ACC112 (cell line): Measurements from ENCODE around the gene ARL8A.
"Not testable (repeated sequence)": the region's sequence is repeated elsewhere in the genome, so short reads cannot be mapped to it uniquely, and the experiment has no call there.

Experiments
- H2AFZ ChIP-seq: fragments of 200-600 bp; sonication (generic); one replicate; pipeline ENCODE4 v1.6.0; 2017; ENCODE audit warnings: antibody characterized with exemption, low read length; ENCODE audit not compliant: unreplicated experiment
- H3K27ac ChIP-seq: fragments of 200-600 bp; sonication (generic); 2 replicates; pipeline ENCODE4 v1.5.1; 2014; ENCODE audit warnings: low read depth, mild to moderate bottlenecking, antibody characterized with exemption, low read length, moderate library complexity
- H3K27me3 ChIP-seq: fragments of 200-600 bp; sonication (generic); 2 replicates; pipeline ENCODE4 v1.6.1; 2014; ENCODE audit warnings: mild to moderate bottlenecking, antibody characterized with exemption, low read length, moderate library complexity, mixed read lengths; ENCODE audit not compliant: insufficient read depth
- H3K36me3 ChIP-seq: fragments of 200-600 bp; sonication (generic); 2 replicates; pipeline ENCODE4 v1.6.1; 2016; ENCODE audit warnings: mild to moderate bottlenecking, antibody characterized with exemption, low read length, moderate library complexity, mixed read lengths; ENCODE audit not compliant: insufficient read depth
- H3K4me1 ChIP-seq: fragments of 200-600 bp; sonication (generic); one replicate; pipeline ENCODE4 v1.6.1; 2016; ENCODE audit warnings: low read length, mixed read lengths; ENCODE audit not compliant: insufficient read depth, unreplicated experiment, control insufficient read depth
- H3K4me3 ChIP-seq: fragments of 200-600 bp; sonication (generic); 2 replicates; pipeline ENCODE4 v1.5.1; 2014; ENCODE audit warnings: mild to moderate bottlenecking, low read depth, low read length
- H3K79me2 ChIP-seq: fragments of 200-600 bp; sonication (generic); one replicate; pipeline ENCODE4 v1.6.0; 2016; ENCODE audit warnings: low read length; ENCODE audit not compliant: control insufficient read depth, unreplicated experiment, insufficient read depth

ARL8A gene

DNA sequence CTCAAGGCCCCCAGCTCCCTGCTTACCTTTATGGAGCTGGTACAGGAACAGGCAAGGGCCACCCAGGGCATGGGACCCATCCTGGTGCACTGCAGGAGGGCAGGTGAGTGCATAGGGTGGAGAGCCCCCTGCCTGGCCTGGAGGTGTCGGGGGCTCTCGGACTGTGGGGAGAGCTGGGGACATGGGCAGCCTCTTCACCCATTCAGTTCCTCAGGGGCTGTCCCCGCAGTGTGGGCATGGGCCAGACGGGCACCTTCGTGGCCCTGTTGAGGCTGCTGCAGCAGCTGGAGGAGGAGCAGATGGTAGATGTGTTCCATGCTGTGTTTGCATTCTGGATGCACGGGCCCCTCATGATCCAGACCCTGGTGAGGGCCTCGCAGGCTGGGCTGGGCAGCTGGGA, 41.8 kb upstream of the ARL8A start:
- H3K27me3 ChIP-seq: peaks cover 4% of the 10 kb centered on the region; the same call in 1 of the 2 replicates
- no peak overlapping the region for H3K4me3 ChIP-seq
- no peaks in the 10 kb centered on the region for H3K79me2 ChIP-seq
- no peak overlapping the region for H2AFZ ChIP-seq
- no peak overlapping the region for H3K27ac ChIP-seq
- peaks cover 7% of the 10 kb centered on the region for H3K4me1 ChIP-seq
- no peaks in the 10 kb centered on the region for H3K36me3 ChIP-seq

DNA sequence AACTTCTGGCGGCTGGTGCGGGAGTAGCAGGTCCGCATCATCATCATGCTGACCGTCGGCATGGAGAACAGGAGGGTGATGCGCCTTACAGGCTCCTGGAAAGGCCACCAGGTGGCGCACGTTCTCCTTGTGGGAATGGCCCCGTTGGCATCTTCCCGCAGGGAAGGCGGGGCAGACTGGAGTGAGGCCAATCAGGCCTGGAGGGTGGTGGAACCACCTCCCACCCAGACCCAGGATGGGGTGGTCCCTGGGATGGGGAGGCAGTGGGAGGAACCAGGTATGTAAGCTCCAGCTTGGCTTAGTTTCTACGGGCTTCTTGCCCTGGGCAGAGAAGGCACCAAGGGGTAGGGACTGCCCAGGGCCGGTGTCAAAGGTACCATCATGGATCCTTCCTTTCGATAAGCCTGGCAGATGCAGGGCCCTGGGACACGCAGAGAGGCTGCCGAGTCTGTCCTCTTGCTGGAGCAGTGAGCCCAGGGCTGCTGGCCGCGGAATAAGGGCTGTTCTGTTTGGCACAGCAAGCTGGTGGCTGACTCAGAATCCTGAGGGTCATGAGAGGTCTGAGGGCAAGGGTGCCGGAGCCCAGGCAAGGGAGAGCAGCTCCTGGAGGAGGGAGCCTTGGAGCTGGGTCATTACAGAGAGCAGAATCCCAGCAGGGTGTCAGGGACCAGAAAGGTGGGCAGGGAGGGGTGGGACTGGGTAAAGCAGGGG, 40.4 kb upstream of the ARL8A start:
- H3K27ac ChIP-seq: no peak overlapping the region
- H3K4me1 ChIP-seq: peaks cover 7% of the 10 kb centered on the region
- H3K79me2 ChIP-seq: no peaks in the 10 kb centered on the region
- no peak overlapping the region for H2AFZ ChIP-seq
- H3K4me3 ChIP-seq: peak overlapping the region; percentile 2; the same call in 1 of the 2 replicates
- H3K36me3 ChIP-seq: no peaks in the 10 kb centered on the region
- peaks cover 11% of the 10 kb centered on the region; the same call in 1 of the 2 replicates for H3K27me3 ChIP-seq

DNA sequence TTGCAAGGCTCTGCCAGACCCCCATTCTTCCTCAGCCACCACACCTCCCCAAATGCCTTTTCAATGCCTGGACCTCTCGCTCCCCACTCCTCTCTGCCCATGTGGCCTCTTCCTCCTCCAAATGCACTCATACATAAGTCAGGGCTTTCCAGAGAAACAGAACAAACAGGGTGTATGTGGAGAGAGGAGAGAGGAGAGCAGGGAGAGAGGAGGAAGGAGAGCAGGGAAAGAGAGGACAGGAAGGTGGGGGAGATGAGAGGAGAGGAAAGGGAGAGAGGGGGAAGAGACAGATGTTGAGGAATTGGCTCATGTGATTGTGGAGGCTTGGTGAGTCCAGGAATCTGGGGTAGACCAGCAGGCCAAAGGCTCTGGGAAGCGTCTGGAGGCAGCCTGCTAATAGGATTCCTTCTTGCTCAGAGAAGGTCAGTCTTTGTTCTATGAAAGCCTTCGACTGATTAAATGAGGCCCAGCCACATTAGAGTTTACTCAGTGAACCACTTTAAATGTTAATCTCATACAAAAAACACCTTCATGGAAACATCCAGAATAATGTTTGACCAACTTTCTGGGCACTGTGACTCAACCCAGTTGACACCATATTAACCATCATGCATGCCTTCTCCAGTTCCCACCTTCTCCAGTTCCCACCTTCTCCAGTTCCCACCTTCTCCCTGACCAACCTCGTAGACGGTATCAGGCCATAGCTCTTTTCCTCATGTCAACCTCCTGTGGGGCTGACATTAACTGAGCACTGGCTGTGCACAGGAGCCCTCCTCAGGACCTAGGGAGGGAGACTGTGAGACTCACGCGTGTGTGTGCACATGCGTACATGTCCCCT, 37.7 kb upstream of the ARL8A start:
- no peak overlapping the region for H2AFZ ChIP-seq
- peaks cover 20% of the 10 kb centered on the region; the same call in 1 of the 2 replicates for H3K27me3 ChIP-seq
- no peaks in the 10 kb centered on the region for H3K79me2 ChIP-seq
- H3K27ac ChIP-seq: no peak overlapping the region
- peaks cover 7% of the 10 kb centered on the region for H3K4me1 ChIP-seq
- H3K4me3 ChIP-seq: no peak overlapping the region
- no peaks in the 10 kb centered on the region for H3K36me3 ChIP-seq

DNA sequence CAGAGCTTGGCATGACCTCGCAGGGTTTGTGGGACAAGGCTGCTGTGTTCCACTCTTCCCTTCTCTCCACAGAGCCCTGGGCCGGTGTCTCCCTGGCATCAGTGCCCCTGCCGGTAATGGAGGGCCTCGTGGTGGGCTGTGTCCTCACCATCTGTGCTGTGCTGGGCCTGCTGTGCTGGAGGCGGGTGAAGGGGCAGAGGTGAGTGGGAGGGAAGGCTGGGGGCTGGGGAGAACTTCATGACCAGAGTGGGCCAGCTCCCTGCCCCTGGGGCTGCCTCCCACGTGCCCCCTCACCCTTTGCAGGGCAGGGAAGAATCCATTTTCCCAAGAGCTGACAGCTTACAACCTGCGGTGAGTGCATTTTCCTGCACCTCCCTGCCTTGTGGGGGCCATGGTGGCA, 37.0 kb upstream of the ARL8A start:
- peaks cover 7% of the 10 kb centered on the region for H3K4me1 ChIP-seq
- H3K36me3 ChIP-seq: no peaks in the 10 kb centered on the region
- H2AFZ ChIP-seq: no peak overlapping the region
- H3K79me2 ChIP-seq: no peaks in the 10 kb centered on the region
- H3K4me3 ChIP-seq: no peak overlapping the region
- H3K27ac ChIP-seq: no peak overlapping the region
- H3K27me3 ChIP-seq: peaks cover 23% of the 10 kb centered on the region

DNA sequence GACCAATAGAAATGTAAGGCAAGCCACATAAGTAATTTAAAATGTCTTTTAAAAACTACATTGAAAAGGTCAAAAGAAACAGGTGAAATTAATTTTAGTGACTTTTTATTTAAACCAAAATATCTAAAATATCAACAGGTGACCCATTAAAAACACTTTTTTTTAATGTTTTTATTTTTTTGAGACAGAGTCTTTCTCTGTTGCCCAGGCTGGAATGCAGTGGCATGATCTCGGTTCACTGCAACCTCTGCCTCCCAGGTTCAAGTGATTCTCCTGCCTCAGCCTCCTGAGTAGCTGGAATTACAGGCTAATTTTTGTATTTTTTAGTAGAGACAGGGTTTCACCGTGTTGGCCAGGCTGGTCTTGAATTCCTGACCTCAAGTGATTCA, 36.2 kb upstream of the ARL8A start:
- not testable (repeated sequence) for H3K79me2 ChIP-seq, H3K27ac ChIP-seq, H2AFZ ChIP-seq, H3K36me3 ChIP-seq, H3K4me1 ChIP-seq, H3K4me3 ChIP-seq
- H3K27me3 ChIP-seq: peaks cover 23% of the 10 kb centered on the region

DNA sequence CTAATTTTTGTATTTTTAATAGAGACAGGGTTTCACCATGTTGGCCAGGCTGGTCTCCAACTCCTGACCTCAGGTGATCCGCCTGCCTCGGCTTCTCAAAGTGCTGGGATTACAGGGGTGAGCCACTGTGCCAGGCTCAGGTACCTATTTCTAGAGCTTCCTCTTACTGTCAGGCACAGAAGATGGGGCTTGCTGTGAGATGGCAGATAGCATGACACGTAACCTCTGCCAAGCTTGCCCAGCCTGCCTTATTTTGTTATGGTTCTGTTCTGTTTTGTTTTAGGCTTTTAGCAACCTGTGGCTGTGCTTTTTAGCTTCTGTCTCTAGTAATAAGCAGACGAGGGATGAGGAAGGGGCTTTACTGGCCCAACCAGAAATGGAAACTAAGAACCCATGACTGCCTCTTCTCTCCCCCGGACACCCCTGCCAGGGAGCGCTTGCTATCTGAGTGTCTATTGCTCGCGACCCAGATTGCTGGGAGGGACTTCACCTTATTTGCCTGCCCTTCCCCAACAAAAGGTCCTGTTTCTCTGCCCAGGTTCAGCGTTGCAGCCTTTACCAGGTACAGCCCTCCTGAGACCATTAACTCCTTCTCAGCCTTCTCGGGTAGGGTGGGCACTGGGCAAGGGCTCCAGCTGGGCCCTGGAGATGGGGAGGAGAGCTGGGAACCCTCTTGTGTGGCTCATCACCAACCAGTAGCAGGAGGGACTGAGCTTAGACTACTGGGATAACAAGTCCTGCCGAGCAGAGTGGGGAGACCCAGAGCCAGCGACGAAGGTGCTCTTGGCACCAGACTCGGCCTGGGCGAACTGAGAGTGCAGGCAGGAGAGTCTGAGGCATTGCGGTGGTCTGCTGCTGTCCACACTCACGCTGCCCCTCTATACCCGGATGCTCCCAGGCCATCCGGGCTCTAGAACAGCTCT, 35.6 kb upstream of the ARL8A start:
- Histone ChIP-seq H2AFZ (no peak overlapping the region), H3K79me2 (no peaks in the 10 kb centered on the region), H3K4me3 (no peak overlapping the region), H3K4me1 (peaks cover 4% of the 10 kb centered on the region), H3K27me3 (peaks cover 23% of the 10 kb centered on the region), H3K36me3 (no peaks in the 10 kb centered on the region), H3K27ac (no peak overlapping the region)

DNA sequence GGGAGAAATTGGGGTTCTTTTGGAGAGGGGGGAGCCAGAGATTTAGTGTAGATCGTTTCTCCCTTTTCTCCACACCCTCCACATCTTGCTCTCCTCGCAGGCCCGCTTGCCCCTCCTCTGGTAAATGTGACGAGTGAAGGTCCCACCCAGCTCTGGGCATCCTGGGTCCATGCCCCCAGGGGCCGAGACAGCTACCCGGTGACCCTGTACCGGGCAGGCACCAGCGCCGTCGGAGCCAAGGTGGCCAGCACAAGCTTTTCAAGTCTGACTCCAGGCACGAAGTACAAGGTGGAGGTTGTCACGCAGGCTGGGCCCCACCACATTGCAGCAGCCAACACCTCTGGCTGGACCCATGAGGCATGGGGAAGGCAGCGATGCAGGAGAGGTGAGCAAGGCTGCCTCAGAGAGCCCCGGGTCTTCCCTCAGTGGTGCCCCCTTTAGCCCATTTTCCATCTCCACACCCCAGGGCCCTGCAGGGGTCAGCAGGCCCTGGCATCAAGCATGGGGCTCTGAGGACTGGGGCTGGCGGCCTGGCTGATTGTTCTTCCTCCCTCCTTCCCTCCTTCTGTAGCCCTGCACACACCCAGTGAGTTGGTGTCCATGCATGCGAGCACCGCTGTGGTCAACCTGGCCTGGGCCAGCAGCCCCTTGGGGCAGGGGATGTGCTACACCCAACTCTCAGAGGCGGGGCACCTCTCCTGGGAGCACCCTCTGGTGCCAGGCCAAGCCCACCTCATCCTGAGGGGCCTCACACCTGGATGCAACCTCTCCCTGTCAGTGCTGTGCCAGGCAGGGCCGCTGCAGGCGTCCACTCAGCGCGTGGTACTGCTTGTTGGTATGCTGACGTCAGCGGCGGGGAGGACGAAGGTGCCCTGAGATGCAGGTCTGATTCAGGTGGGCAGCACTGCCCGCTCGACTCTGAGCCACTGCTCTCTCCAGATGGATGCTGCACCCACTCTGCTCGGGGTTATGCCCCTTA, 32.7 kb upstream of the ARL8A start:
- Histone ChIP-seq H3K36me3 (no peaks in the 10 kb centered on the region), H3K4me1 (no peaks in the 10 kb centered on the region), H3K4me3 (no peak overlapping the region), H3K27ac (no peak overlapping the region), H2AFZ (no peak overlapping the region), H3K79me2 (no peaks in the 10 kb centered on the region), H3K27me3 (peaks cover 23% of the 10 kb centered on the region)

DNA sequence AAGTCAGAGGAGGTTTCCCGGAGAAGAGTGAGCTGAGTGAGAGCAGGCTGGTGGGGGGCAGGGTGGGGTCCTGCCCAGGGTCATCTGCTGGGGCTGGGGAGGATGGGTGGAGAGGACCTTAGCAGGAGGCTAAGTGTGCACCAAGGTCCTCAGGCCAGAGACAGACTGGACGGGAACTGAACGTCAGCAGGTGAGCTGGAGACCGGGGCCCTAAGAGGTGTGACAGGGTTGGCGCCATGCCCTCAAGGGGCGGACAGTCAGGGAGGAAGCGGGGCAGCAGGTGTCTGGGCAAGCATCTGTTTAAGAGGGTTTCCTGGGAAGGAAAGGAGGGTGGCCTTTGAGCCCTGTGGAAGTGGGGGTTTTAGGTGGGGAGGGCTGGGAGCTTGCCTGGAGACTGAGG, 29.5 kb upstream of the ARL8A start:
- Histone ChIP-seq H3K27ac (no peak overlapping the region), H3K79me2 (no peaks in the 10 kb centered on the region), H3K36me3 (no peaks in the 10 kb centered on the region), H3K27me3 (peaks cover 9% of the 10 kb centered on the region), H3K4me1 (no peaks in the 10 kb centered on the region), H3K4me3 (no peak overlapping the region), H2AFZ (no peak overlapping the region)

DNA sequence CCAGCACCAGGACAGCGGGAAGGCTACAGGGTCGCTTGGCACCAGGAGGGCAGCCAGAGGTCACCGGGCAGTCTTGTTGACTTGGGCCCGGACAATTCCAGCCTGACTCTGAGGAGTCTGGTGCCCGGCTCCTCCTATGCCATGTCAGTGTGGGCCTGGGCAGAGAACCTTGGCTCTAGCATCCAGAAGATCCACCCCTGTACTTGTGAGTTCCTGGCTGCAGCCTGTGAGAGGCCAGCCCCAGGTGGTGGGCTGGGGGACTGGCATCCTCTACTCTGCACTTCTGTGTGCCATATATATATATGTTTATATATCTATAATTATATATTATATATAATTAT, 27.4 kb upstream of the ARL8A start:
- peaks cover under 1% of the 10 kb centered on the region; the same call in 1 of the 2 replicates for H3K27me3 ChIP-seq
- no peaks in the 10 kb centered on the region for H3K4me1 ChIP-seq
- no peaks in the 10 kb centered on the region for H3K36me3 ChIP-seq
- H3K79me2 ChIP-seq: no peaks in the 10 kb centered on the region
- no peak overlapping the region for H2AFZ ChIP-seq
- H3K4me3 ChIP-seq: no peak overlapping the region
- H3K27ac ChIP-seq: no peak overlapping the region
